GM23338 (cell line): ENCODE data around the gene ENTPD1. TPM values are rescaled to one million over a fixed set of nuclear protein-coding genes. Genes with fewer than 3 reads are reported as not detected.

Experiments used
- ATAC-seq: fragments of 200-7000 bp; cut with Tn5 transposase; 3 replicates; pipeline ENCODE4 v1.9.1; 2020
- DNase-seq: peaks from one replicate; pipeline ENCODE4 v3.0.0-alpha.2; 2015; ENCODE audit warnings: low spot score
- H2AFZ ChIP-seq: fragments of 200-600 bp; sonication (generic); 2 replicates; pipeline ENCODE4 v1.8.0; 2016; ENCODE audit warnings: antibody characterized with exemption, mild to moderate bottlenecking, moderate library complexity
- H3F3A ChIP-seq: fragments of 200-600 bp; sonication (generic); replicated peaks from 2 replicates; pipeline ENCODE4 v1.8.0; 2017; ENCODE audit warnings: antibody characterized with exemption, mixed run types, low read depth
- H3K27ac ChIP-seq: fragments of 200-600 bp; sonication (generic); 2 replicates; pipeline ENCODE4 v1.6.1; 2016; ENCODE audit warnings: low read depth
- H3K27me3 ChIP-seq: fragments of 200-600 bp; sonication (generic); 2 replicates; pipeline ENCODE4 v1.8.0; 2016; ENCODE audit warnings: mild to moderate bottlenecking, mixed run types, moderate library complexity; ENCODE audit not compliant: insufficient read depth
- H3K36me3 ChIP-seq: fragments of 200-600 bp; sonication (generic); 2 replicates; pipeline ENCODE4 v1.8.0; 2016; ENCODE audit warnings: mild to moderate bottlenecking; ENCODE audit not compliant: insufficient read depth
- H3K4me1 ChIP-seq: fragments of 200-600 bp; sonication (generic); 2 replicates; pipeline ENCODE4 v1.8.0; 2016; ENCODE audit warnings: mild to moderate bottlenecking, moderate library complexity; ENCODE audit not compliant: insufficient read depth
- H3K4me2 ChIP-seq: fragments of 200-600 bp; sonication (generic); 2 replicates; pipeline ENCODE4 v1.7.1; 2017; ENCODE audit warnings: mixed run types
- H3K4me3 ChIP-seq: fragments of 200-600 bp; sonication (generic); 2 replicates; pipeline ENCODE4 v1.6.1; 2016; ENCODE audit warnings: mixed run types
- H3K79me2 ChIP-seq: fragments of 200-600 bp; sonication (generic); replicated peaks from 2 replicates; pipeline ENCODE4 v1.8.0; 2017; ENCODE audit warnings: mild to moderate bottlenecking; ENCODE audit not compliant: insufficient read depth
- H3K9me2 ChIP-seq: fragments of 200-600 bp; sonication (generic); 2 replicates; pipeline ENCODE4 v1.8.0; 2017; ENCODE audit not compliant: insufficient read depth
- H4K20me1 ChIP-seq: fragments of 200-600 bp; sonication (generic); replicated peaks from 2 replicates; pipeline ENCODE4 v1.8.0; 2017; ENCODE audit warnings: mild to moderate bottlenecking; ENCODE audit not compliant: insufficient read depth
- H3K27ac Mint-ChIP-seq: 2 replicates; pipeline ENCODE4 v1.8.0; 2020; ENCODE audit warnings: inconsistent platforms, mild to moderate bottlenecking, moderate library complexity, mixed read lengths
- H3K27me3 Mint-ChIP-seq: 3 replicates; pipeline ENCODE4 v1.8.0; 2022; ENCODE audit warnings: low read depth, mild to moderate bottlenecking, moderate library complexity, mixed read lengths, inconsistent platforms; ENCODE audit not compliant: insufficient read depth, poor library complexity
- H3K36me3 Mint-ChIP-seq: 3 replicates; pipeline ENCODE4 v1.8.0; 2021; ENCODE audit warnings: low read depth, mild to moderate bottlenecking, inconsistent platforms, moderate library complexity, mixed read lengths
- H3K4me1 Mint-ChIP-seq: 3 replicates; pipeline ENCODE4 v1.8.0; 2020; ENCODE audit warnings: mild to moderate bottlenecking, inconsistent platforms, mixed read lengths
- H3K4me3 Mint-ChIP-seq: 3 replicates; pipeline ENCODE4 v1.8.0; 2021; ENCODE audit warnings: moderate library complexity, mild to moderate bottlenecking, inconsistent platforms, mixed read lengths
- H3K9me3 Mint-ChIP-seq: 3 replicates; pipeline ENCODE4 v1.8.0; 2020; ENCODE audit warnings: moderate library complexity, mild to moderate bottlenecking, inconsistent platforms, mixed read lengths
- EZH2phosphoT487 ChIP-seq: fragments of 200-600 bp; sonication (generic); IDR thresholded peaks from one replicate; pipeline ENCODE4 v1.8.1; 2018; ENCODE audit warnings: antibody characterized with exemption; ENCODE audit not compliant: unreplicated experiment
- NANOG ChIP-seq: IDR thresholded peaks from 2 replicates; pipeline ENCODE4 v1.6.1; 2016; ENCODE audit warnings: antibody characterized with exemption, borderline replicate concordance
- POLR2AphosphoS5 ChIP-seq: IDR thresholded peaks from 2 replicates; pipeline ENCODE4 v1.6.1; 2016; ENCODE audit warnings: antibody characterized with exemption, low read depth
- STAT1 ChIP-seq: IDR thresholded peaks from one replicate; pipeline ENCODE4 v1.6.1; 2016; ENCODE audit warnings: antibody characterized with exemption; ENCODE audit not compliant: unreplicated experiment
- ZNF462 ChIP-seq: fragments of 250-450 bp; sonication (Bioruptor Pico); IDR thresholded peaks from 2 replicates; pipeline ENCODE4 v1.5.0; 2020; ENCODE audit warnings: mild to moderate bottlenecking, moderate library complexity
- polyA plus RNA-seq: library from polyadenylated mRNA; unstranded; fragments of >200 nt; fragmentation: Nextera tagmentation; extraction: Ambion mirVana; gene quantifications from 2 replicates; pipeline ENCODE4 v1.2.1, GENCODE V29; 2016
- total RNA-seq: library from RNA; depleted of rRNA; stranded (reverse); fragments of >200 nt; shearing (Covaris generic); gene quantifications from 2 replicates; pipeline ENCODE4 v1.2.3, GENCODE V29; 2014
- TF ChIP-seq, protein P1 (sequence below): IDR thresholded peaks from one replicate; pipeline ENCODE4 v1.6.1; 2018; ENCODE audit warnings: antibody characterized with exemption; ENCODE audit not compliant: unreplicated experiment

ENTPD1 gene
- total and polyA plus RNA-seq, 2 experiments from 2014 or later: 2.3 to 3.6 TPM

DNA sequence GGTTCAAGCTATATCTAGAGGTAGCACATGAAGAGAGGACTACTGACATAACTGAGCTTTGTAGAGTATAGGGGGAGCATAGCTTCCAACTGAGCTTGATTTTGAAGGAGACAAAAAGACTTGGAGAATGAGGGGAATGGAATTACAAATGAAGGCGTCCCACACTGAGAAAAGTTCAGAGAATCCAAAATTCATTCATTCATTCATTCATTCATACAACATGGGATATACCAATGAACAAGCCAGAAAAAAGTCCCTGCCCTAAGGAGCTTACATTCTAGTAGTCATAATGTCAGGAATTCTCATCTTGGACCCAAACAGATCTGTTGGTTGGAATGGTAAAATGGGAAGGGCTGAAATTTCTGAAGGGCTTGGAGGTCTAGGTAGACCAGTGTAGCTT, 62.0 kb downstream of the ENTPD1 start:
- TF ChIP-seq ZNF462: no peak
- TF ChIP-seq, protein P1, sequence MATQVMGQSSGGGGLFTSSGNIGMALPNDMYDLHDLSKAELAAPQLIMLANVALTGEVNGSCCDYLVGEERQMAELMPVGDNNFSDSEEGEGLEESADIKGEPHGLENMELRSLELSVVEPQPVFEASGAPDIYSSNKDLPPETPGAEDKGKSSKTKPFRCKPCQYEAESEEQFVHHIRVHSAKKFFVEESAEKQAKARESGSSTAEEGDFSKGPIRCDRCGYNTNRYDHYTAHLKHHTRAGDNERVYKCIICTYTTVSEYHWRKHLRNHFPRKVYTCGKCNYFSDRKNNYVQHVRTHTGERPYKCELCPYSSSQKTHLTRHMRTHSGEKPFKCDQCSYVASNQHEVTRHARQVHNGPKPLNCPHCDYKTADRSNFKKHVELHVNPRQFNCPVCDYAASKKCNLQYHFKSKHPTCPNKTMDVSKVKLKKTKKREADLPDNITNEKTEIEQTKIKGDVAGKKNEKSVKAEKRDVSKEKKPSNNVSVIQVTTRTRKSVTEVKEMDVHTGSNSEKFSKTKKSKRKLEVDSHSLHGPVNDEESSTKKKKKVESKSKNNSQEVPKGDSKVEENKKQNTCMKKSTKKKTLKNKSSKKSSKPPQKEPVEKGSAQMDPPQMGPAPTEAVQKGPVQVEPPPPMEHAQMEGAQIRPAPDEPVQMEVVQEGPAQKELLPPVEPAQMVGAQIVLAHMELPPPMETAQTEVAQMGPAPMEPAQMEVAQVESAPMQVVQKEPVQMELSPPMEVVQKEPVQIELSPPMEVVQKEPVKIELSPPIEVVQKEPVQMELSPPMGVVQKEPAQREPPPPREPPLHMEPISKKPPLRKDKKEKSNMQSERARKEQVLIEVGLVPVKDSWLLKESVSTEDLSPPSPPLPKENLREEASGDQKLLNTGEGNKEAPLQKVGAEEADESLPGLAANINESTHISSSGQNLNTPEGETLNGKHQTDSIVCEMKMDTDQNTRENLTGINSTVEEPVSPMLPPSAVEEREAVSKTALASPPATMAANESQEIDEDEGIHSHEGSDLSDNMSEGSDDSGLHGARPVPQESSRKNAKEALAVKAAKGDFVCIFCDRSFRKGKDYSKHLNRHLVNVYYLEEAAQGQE: no peak
- TF ChIP-seq POLR2AphosphoS5: no peak
- no peak for TF ChIP-seq STAT1
- no peak for TF ChIP-seq EZH2phosphoT487
- TF ChIP-seq NANOG: no peak
- Histone ChIP-seq H3K27ac (no peak overlapping the region), H3F3A (no peaks in the 10 kb centered on the region), H3K4me1 (peaks cover 4% of the 10 kb centered on the region; the same call in 1 of the 2 replicates), H3K27me3 (no peaks in the 10 kb centered on the region), H3K9me2 (peaks cover 22% of the 10 kb centered on the region), H3K79me2 (no peaks in the 10 kb centered on the region), H4K20me1 (no peaks in the 10 kb centered on the region), H3K4me2 (no peak overlapping the region), H3K4me3 (no peak overlapping the region), H3K36me3 (no peaks in the 10 kb centered on the region; the same call in 1 of the 2 replicates), H2AFZ (no peak overlapping the region)
- no peak for DNase-seq
- ATAC-seq: no peak
- H3K27me3 Mint-ChIP-seq: no peaks in the 10 kb centered on the region
- no peak overlapping the region for H3K4me3 Mint-ChIP-seq
- no peaks in the 10 kb centered on the region; the same call in 2 of the 3 replicates for H3K4me1 Mint-ChIP-seq
- H3K9me3 Mint-ChIP-seq: 0 out of 3 replicates have a peak, but pooled peaks cover 2% of the 10 kb centered on the region
- peaks cover 2% of the 10 kb centered on the region; the same call in 2 of the 3 replicates for H3K36me3 Mint-ChIP-seq
- no peak overlapping the region for H3K27ac Mint-ChIP-seq
